Skeletal muscle satellite cell (primary cell): ENCODE measurements around the gene ACADVL.
"Not testable (repeated sequence)": the region's sequence is repeated elsewhere in the genome, so short reads cannot be mapped to it uniquely, and the experiment has no call there.

Source experiments
- H3K27me3 ChIP-seq: 2 replicates; pipeline ENCODE4 v1.7.0; 2013; ENCODE audit warnings: low read length; ENCODE audit not compliant: control insufficient read depth, insufficient read depth
- H3K36me3 ChIP-seq: 2 replicates; pipeline ENCODE4 v1.7.0; 2013; ENCODE audit warnings: mild to moderate bottlenecking, control low read depth, low read length; ENCODE audit not compliant: insufficient read depth
- H3K4me1 ChIP-seq: 2 replicates; pipeline ENCODE4 v1.7.0; 2013; ENCODE audit warnings: low read length; ENCODE audit not compliant: control insufficient read depth, insufficient read depth
- H3K4me2 ChIP-seq: 2 replicates; pipeline ENCODE4 v1.7.0; 2013; ENCODE audit warnings: mild to moderate bottlenecking, low read length
- H3K4me3 ChIP-seq: 2 replicates; pipeline ENCODE4 v1.7.0; 2013; ENCODE audit warnings: low read length
- H3K9ac ChIP-seq: 2 replicates; pipeline ENCODE4 v1.7.0; 2013; ENCODE audit warnings: mild to moderate bottlenecking, low read depth, low read length, moderate library complexity
- H3K9me3 ChIP-seq: replicated peaks from 2 replicates; pipeline ENCODE4 v1.7.0; 2013; ENCODE audit warnings: mild to moderate bottlenecking, control low read depth, low read length

ACADVL gene

DNA sequence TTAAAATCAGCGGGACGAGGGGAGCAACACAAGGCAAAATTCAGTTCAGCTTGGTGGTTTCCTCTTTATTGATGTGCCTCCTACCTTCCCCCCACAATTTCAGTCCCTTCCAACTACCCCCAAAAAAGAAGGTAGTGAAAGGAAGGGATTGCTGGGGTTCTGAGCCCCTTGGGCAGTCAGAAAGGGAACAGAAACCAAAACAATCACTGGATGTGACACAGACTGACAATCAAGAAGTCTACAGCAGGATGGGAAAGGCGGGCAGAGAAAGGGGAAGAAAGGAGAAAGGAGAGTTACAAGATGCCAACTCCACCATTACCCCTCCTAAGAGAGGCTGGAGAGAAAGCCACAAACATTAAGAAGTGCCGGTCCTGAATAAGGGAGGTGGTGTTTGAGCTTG lies 20.6 kb downstream of the ACADVL start:
- peak overlapping the region; percentile 95 for H3K4me2 ChIP-seq
- H3K9ac ChIP-seq: peak overlapping the region; percentile 97
- H3K4me3 ChIP-seq: peak overlapping the region; percentile 91
- no peaks in the 10 kb centered on the region for H3K27me3 ChIP-seq
- H3K36me3 ChIP-seq: peaks cover 37% of the 10 kb centered on the region
- peaks cover 43% of the 10 kb centered on the region for H3K4me1 ChIP-seq
- H3K9me3 ChIP-seq: no peaks in the 10 kb centered on the region

DNA sequence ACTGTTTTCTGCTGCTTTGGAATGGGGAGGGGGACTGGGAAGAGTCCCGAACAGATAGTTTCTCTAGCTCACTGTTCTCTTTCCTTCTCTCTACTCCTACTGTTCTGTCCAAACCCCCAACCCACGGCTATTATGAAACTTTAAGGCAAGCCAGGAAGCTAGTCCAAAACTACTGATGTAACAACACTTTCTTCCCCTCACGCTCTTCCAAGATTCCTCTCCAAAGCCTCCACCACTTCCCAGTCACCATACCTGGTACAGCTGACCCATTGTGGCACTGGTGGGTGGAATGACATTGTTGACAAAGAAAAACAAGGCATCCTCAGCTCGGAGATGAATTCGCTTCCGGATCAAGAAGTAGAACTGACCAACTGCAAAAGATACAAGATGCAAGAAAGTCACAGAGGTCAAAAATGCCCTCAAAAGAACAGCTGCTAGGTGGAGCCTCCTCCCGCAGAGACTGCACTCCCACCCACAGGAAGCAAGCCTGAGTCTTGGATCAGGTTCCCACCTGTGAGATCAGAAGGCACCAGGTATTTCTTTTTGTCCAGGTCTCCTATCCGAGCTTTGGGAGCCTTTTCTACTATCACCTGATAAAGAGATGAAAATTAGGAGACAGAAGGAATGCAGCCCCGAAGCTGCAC lies 21.5 kb downstream of the ACADVL start:
- H3K4me1 ChIP-seq: peaks cover 34% of the 10 kb centered on the region

DNA sequence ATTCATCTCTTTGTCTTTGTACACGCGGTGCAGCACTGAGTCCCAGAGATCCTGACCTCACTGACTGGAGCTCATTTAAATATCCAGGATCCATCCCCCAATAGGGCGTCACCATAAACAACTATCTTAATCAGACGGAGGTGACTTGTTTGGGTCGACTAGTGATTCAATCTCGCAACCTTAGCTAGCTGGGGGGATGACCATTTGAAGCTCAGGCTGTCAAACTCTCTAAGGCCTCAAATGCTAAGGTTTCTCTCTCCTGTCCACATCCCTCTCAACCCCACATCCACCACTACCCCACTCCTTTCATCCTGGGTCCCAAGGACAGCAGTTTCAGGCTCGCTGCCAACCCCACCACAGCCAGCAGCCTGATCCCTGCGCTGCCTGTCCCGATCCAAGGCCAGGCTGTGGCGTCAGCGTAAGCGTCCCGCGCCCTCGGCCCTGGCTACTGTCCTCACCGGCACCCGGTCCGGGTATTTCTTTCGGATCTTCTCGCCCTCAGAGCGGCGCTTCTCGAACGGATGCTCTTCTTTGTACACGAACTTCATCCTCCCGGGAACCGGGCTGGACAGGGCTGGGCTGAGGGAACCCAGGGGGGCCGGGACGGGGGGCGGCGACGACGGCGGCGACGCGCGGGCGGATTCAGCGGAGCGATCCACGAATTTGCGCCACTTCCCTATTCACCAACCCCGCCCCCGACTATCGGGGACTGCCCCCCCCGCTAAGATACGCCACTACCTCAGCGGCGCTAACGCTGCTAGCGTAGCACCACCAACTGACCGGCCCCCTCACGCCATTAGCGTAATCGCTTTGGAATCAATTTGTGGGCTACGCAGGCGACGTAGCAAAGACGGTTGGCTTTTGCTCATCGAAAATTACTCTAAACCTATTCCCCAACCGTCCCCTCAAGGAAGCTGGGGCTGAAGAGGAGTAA lies 22.3 kb downstream of the ACADVL start, which contains the start of gene GABARAP:
GABARAP (minus strand) TSS at position 667 of the 934 bp plus-strand sequence; CDS start at position 548, 119 bp downstream.
- peaks cover 28% of the 10 kb centered on the region for H3K36me3 ChIP-seq
- peak within 1 kb of the TSS; percentile 97 for H3K9ac ChIP-seq
- H3K4me2 ChIP-seq: peak within 1 kb of the TSS; percentile 95
- H3K4me3 ChIP-seq: peak within 1 kb of the TSS; percentile 91
- H3K9me3 ChIP-seq: no peaks in the 10 kb centered on the region
- H3K4me1 ChIP-seq: peaks cover 28% of the 10 kb centered on the region
- H3K27me3 ChIP-seq: no peaks in the 10 kb centered on the region

More for the DNA sequence above, 21.5 kb downstream of the ACADVL start:
- no peaks in the 10 kb centered on the region for H3K27me3 ChIP-seq
- H3K9ac ChIP-seq: peak overlapping the region; percentile 97
- peak overlapping the region; percentile 91 for H3K4me3 ChIP-seq
- H3K9me3 ChIP-seq: no peaks in the 10 kb centered on the region
- H3K36me3 ChIP-seq: peaks cover 35% of the 10 kb centered on the region
- H3K4me2 ChIP-seq: peak overlapping the region; percentile 95

DNA sequence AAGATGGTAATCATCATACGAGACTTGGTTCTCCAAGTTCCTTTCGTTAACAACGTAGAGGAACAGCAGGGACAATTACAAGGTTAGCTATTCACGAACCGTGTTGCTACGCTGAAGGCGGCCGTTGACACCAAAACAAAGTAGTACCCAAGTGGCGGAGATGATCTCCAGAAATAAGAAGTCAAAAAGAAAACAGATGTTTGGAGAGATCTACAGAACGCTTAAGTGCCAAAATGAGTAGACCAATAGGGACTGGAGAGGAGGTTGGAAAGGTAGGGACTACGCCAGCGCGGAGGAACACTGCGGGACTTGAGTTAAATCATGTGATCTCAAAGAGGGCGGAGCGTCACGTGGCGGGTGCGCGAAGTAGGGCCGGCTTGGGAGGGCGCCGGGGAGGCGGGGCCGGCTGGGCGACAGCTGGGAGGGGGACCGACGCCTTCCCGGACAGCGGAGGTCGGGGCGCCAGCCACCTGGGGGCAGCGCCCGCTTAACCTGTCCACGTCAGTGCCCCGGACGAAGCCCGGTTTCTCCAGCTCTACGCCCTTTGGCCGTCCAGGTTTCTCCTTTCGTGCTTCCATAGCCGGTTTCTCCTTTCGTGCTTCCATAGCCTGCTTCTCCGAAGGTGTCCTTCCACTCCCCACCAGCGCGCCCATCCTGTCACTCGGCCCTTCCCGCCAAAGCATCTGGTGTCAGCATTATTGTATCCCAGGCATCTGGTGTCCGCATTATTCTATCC lies 23.1 kb downstream of the ACADVL start:
- H3K9me3 ChIP-seq: no peaks in the 10 kb centered on the region

DNA sequence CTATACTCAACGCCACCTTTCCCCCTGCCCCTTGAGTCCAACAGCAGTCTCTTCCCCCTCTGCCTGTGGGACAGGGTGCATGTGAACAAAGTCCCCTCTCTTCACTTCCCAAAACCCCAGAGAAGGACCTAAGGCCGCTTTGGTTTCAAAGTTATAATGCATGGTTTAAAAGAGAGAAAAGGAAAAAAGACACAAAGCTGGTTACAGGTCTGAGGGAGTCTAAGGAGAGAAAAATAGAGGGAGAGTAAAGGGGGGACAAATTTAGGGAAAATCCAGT lies 23.7 kb downstream of the ACADVL start:
- Histone ChIP-seq H3K9me3 (no peaks in the 10 kb centered on the region), H3K4me3 (peak overlapping the region; percentile 91), H3K9ac (peak overlapping the region; percentile 97), H3K4me1 (peaks cover 22% of the 10 kb centered on the region), H3K27me3 (no peaks in the 10 kb centered on the region), H3K4me2 (peak overlapping the region; percentile 95), H3K36me3 (peaks cover 24% of the 10 kb centered on the region)

More for the DNA sequence above, 23.1 kb downstream of the ACADVL start:
- Histone ChIP-seq H3K36me3 (peaks cover 24% of the 10 kb centered on the region), H3K9ac (peak overlapping the region; percentile 97), H3K4me2 (peak overlapping the region; percentile 95), H3K4me3 (peak overlapping the region; percentile 91), H3K4me1 (peaks cover 22% of the 10 kb centered on the region), H3K27me3 (no peaks in the 10 kb centered on the region)

DNA sequence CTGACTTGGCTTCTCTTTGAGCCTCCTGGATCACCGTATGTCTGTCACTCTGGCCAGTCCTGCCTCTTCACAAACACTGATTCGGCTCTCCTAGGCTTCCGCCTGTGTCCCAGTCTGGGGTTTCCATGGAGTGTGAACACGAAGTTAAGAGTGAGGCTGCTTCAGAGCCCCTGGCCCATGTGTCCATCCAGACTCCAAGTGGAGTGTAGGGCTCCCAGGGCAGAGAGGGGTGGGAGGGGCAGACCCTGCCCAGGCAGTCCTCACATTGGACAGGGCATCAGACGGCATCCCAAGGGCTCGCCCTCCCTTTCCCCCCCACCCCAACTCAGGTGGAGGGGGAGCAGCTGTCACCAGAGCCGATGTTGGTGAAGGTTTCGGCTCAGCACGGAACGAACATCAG lies 24.1 kb downstream of the ACADVL start:
- H3K9me3 ChIP-seq, H3K4me2 ChIP-seq, H3K27me3 ChIP-seq, H3K4me3 ChIP-seq: not testable (repeated sequence)
- H3K36me3 ChIP-seq: peaks cover 24% of the 10 kb centered on the region
- H3K4me1 ChIP-seq: peaks cover 24% of the 10 kb centered on the region
- H3K9ac ChIP-seq: peak overlapping the region; percentile 97

DNA sequence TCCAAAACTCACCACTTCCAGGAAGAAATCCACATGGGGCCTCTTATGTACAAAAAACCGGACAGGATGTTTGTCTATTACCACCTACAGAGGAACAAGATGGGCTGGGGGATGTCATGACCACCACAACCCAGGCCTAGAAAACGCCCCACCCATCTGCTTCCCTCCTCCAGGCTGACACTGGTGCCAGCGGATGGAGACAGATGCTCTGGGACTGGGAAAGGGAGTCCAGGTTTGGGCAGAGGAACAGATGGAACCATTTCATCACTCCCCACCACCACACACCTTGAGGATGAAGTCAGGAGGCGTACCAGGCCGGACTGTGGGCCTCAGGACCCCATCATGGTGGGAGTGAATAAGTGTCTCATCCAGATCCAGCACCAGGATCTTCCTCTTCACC lies 27.0 kb downstream of the ACADVL start:
- H3K9ac ChIP-seq: no peak overlapping the region
- no peaks in the 10 kb centered on the region for H3K9me3 ChIP-seq
- peaks cover 19% of the 10 kb centered on the region for H3K4me1 ChIP-seq
- H3K4me3 ChIP-seq: no peak overlapping the region
- peaks cover 11% of the 10 kb centered on the region for H3K36me3 ChIP-seq
- no peaks in the 10 kb centered on the region for H3K27me3 ChIP-seq
- no peak overlapping the region for H3K4me2 ChIP-seq

DNA sequence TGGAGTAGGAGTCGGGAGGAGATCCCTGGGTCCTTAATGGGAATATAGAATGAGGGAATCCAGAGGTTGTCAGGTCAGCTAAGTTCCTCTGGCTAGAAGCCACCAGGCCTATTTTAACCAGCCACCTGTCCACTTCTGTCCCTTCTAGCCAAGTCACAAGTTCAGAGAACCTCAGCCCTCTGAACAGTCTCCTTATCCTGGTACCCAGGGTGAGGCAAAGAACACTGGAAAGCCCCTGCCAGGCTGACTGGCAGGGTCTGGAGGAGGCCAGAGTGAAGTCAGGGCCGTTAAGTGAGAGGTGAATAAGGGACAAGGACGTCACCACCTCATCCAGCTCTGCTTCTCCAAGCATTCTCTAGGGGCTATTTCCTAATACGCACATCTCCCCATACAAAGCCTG lies 29.1 kb downstream of the ACADVL start:
- Histone ChIP-seq H3K9me3 (no peaks in the 10 kb centered on the region), H3K4me1 (peaks cover 22% of the 10 kb centered on the region), H3K9ac (peak overlapping the region; percentile 0), H3K4me2 (peak overlapping the region; percentile 93), H3K4me3 (no peak overlapping the region), H3K36me3 (peaks cover 11% of the 10 kb centered on the region), H3K27me3 (no peaks in the 10 kb centered on the region)

DNA sequence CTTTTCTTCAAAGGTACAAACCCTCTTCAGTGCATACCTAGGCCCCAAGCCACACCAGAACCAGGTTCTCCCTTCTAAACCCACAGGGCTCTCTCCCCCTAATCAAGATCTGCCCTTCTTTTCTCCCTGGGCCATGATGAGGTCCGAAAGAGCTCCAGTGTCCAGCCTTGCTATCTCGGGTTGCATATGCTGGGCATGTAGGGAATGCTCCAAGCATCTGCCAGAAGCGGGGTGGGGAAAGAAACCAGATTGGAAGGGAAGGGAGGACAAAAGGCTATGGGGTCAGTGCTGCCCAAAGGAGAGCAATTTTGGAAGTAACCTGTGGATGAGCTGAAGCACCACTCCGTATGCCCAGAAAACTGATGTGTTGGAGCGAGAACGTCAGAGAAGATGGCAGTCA lies 29.5 kb downstream of the ACADVL start:
- peak overlapping the region; percentile 93 for H3K4me2 ChIP-seq
- peak overlapping the region; percentile 0 for H3K9ac ChIP-seq
- no peak overlapping the region for H3K4me3 ChIP-seq
- no peaks in the 10 kb centered on the region for H3K27me3 ChIP-seq
- H3K36me3 ChIP-seq: peaks cover 12% of the 10 kb centered on the region
- H3K9me3 ChIP-seq: no peaks in the 10 kb centered on the region
- H3K4me1 ChIP-seq: peaks cover 22% of the 10 kb centered on the region

DNA sequence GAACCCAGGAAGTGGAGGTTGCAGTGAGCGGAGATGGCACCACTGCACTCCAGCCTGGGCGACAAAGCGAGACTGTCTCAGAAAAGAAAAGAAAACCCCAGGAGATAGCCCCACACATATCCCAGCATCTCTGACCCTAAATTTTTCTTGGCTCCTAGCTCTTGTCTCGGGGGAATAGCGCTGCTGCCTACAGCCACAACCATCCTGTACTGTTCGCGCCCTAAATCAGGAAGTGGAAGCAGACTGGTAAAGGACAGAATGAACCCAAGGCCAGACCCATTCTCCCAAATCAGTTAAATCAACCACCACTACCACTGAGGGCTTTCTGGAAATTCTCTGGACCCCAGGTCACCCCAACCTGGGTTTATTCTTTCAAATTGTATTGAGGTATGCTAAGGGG lies 30.1 kb downstream of the ACADVL start:
- H3K4me1 ChIP-seq: peaks cover 22% of the 10 kb centered on the region
- H3K27me3 ChIP-seq: no peaks in the 10 kb centered on the region
- H3K9me3 ChIP-seq: no peaks in the 10 kb centered on the region
- peak overlapping the region; percentile 100 for H3K9ac ChIP-seq
- peak overlapping the region; percentile 93 for H3K4me2 ChIP-seq
- peaks cover 18% of the 10 kb centered on the region for H3K36me3 ChIP-seq
- peak overlapping the region; percentile 96 for H3K4me3 ChIP-seq
